SK-N-SH (cell line): ENCODE measurements around the gene RRBP1.

Experiments
- CHD2 ChIP-seq: fragments of 150-350 bp; IDR thresholded peaks from 2 replicates; pipeline ENCODE4 v1.6.1; 2018; ENCODE audit warnings: low read length; ENCODE audit not compliant: partially characterized antibody
- CTCF ChIP-seq: fragments of 200-600 bp; sonication (generic); IDR thresholded peaks from 2 replicates; pipeline ENCODE4 v1.6.1; 2017; ENCODE audit warnings: antibody characterized with exemption, mild to moderate bottlenecking, moderate library complexity
- ELF1 ChIP-seq: IDR thresholded peaks from 2 replicates; pipeline ENCODE4 v1.4.0; 2012
- POLR2AphosphoS5 ChIP-seq: IDR thresholded peaks from 2 replicates; pipeline ENCODE4 v1.6.1; 2012; ENCODE audit warnings: low read depth, low read length
- SMC3 ChIP-seq: IDR thresholded peaks from 2 replicates; pipeline ENCODE4 v1.6.1; 2012; ENCODE audit warnings: low read depth, low read length, improper control_type of control experiment
- TF ChIP-seq, protein P1 (sequence below): IDR thresholded peaks from 2 replicates; pipeline ENCODE4 v1.4.0; 2012; ENCODE audit warnings: low read depth, borderline replicate concordance
- TF ChIP-seq, protein P2 (sequence below): IDR thresholded peaks from 2 replicates; pipeline ENCODE4 v1.6.1; 2012; ENCODE audit warnings: mild to moderate bottlenecking, low read depth, low read length, moderate library complexity
- TF ChIP-seq, protein P3 (sequence below): IDR thresholded peaks from 2 replicates; pipeline ENCODE4 v1.4.0; 2012; ENCODE audit warnings: low read depth, borderline replicate concordance

DNA sequence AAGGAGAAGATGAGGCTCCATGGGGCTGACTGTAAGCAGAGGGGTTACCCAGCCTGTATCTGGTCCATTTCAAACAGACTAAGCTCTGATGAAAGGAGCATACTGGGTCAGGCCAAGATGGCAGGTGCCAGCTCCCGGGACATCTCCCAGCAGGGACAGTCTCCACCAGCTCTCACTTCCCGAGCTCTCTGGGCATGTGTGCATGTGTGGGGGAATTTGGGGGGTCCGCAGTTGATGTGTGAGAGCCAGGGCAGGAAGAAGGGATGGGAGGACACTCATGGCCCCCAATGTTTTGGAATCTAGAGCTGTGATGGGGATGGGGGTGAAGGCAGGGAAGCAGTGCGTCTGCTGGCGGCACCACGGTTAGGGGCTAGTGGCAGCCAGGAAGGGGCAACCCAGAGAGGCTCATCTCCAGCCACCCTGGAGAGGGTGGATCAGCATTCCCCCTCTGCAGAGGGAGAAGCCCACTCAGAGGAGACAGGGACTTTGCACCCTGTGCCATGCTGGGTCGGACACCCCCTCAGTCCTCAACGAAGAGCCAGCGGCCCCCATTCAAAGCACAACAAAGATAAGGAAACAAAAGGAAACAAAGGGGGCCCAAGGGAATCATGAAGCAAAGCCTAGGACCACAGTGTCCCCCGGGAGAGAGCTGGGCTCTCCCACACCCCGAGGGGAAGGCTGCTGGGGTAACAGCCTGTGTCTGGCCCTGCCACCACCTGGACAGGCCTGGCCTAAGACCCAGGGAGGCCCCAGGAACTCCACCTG, 59.8 kb downstream of the RRBP1 start:
- TF ChIP-seq, protein P1, sequence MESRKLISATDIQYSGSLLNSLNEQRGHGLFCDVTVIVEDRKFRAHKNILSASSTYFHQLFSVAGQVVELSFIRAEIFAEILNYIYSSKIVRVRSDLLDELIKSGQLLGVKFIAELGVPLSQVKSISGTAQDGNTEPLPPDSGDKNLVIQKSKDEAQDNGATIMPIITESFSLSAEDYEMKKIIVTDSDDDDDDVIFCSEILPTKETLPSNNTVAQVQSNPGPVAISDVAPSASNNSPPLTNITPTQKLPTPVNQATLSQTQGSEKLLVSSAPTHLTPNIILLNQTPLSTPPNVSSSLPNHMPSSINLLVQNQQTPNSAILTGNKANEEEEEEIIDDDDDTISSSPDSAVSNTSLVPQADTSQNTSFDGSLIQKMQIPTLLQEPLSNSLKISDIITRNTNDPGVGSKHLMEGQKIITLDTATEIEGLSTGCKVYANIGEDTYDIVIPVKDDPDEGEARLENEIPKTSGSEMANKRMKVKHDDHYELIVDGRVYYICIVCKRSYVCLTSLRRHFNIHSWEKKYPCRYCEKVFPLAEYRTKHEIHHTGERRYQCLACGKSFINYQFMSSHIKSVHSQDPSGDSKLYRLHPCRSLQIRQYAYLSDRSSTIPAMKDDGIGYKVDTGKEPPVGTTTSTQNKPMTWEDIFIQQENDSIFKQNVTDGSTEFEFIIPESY, result no peak
- TF ChIP-seq, protein P2, sequence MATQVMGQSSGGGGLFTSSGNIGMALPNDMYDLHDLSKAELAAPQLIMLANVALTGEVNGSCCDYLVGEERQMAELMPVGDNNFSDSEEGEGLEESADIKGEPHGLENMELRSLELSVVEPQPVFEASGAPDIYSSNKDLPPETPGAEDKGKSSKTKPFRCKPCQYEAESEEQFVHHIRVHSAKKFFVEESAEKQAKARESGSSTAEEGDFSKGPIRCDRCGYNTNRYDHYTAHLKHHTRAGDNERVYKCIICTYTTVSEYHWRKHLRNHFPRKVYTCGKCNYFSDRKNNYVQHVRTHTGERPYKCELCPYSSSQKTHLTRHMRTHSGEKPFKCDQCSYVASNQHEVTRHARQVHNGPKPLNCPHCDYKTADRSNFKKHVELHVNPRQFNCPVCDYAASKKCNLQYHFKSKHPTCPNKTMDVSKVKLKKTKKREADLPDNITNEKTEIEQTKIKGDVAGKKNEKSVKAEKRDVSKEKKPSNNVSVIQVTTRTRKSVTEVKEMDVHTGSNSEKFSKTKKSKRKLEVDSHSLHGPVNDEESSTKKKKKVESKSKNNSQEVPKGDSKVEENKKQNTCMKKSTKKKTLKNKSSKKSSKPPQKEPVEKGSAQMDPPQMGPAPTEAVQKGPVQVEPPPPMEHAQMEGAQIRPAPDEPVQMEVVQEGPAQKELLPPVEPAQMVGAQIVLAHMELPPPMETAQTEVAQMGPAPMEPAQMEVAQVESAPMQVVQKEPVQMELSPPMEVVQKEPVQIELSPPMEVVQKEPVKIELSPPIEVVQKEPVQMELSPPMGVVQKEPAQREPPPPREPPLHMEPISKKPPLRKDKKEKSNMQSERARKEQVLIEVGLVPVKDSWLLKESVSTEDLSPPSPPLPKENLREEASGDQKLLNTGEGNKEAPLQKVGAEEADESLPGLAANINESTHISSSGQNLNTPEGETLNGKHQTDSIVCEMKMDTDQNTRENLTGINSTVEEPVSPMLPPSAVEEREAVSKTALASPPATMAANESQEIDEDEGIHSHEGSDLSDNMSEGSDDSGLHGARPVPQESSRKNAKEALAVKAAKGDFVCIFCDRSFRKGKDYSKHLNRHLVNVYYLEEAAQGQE, result no peak
- TF ChIP-seq SMC3 (no peak), CHD2 (no peak), POLR2AphosphoS5 (no peak), CTCF (no peak), ELF1 (no peak)
- TF ChIP-seq, protein P3, sequence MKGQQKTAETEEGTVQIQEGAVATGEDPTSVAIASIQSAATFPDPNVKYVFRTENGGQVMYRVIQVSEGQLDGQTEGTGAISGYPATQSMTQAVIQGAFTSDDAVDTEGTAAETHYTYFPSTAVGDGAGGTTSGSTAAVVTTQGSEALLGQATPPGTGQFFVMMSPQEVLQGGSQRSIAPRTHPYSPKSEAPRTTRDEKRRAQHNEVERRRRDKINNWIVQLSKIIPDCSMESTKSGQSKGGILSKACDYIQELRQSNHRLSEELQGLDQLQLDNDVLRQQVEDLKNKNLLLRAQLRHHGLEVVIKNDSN, result no peak
